GM12892 (cell line): ENCODE measurements around the gene MYO18A.

Experiments
- DNase-seq: peaks from one replicate; pipeline ENCODE4 v3.0.0; 2011; ENCODE audit not compliant: insufficient read length
- FAIRE-seq: peaks from 2 replicates; lab custom pipeline; 2011; peaks lifted over from hg19 to GRCh38; lab: Jason Lieb, UNC
- POLR2A ChIP-seq: IDR thresholded peaks from 2 replicates; pipeline ENCODE4 v1.6.1; 2011; ENCODE audit warnings: low read depth, low read length, control low read depth
- POLR2AphosphoS5 ChIP-seq: IDR thresholded peaks from 2 replicates; pipeline ENCODE4 v1.6.1; 2011; ENCODE audit warnings: low read depth, low read length, control low read depth
- TAF1 ChIP-seq: IDR thresholded peaks from 2 replicates; pipeline ENCODE4 v1.6.1; 2011; ENCODE audit warnings: low read depth, mild to moderate bottlenecking, control low read depth, low read length, borderline replicate concordance

The MYO18A gene

DNA sequence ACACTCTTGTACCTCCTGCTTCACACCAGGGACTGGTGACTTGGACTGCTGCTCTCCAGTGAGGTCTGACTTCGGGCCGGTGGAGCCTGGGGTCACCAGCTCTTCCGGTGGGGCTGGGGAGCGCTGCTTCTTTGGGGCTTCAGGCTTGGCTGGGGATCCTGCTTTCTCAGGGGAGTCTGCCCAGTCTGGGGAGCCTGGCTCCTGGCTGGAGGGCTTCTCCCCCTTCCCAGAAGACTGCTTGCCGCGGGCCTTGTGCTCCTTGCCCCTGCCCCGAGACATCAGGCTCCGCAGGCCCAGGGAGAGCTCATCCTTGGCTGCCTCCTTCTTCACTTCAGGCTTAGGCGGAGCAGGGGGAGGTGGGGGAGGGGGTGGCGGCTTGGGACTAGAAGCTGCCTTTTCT, 52.4 kb downstream of the MYO18A start:
- DNase-seq (no peak), FAIRE-seq (no peak)
- TF ChIP-seq TAF1 (no peak), POLR2A (no peak), POLR2AphosphoS5 (no peak)

DNA sequence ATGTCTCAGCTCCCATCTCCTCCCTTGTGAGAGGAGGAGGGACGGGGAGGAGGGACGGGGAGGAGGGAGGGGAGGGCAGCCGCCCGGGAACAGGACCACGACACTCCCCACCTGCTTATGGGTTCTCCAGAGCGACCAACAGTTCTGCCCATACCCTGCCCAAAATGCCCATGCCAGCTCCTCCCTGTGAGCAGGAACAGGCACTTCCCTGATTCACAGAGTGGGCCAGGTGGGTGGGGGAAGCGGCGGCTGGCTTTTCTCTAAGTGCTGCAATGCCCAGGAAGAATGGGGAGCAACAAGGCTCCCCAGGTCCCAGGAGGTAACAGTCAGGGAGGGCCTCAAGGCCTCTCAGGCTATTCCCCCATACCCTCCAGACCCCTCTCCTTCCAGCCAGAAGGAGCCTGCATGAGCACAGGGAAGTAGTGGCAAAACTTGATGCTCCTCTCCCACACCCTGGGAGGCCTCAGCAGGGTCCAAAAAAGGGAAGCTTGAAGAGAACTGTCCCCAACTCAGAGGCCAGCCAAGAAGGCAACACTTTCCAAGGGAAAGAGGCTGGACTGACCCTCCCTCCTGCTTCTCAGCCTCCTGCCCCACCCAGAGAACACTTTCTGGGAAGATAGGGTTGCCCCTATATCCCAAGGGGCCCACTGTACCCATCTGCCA, 53.8 kb downstream of the MYO18A start:
- FAIRE-seq: no peak
- no peak for TF ChIP-seq POLR2AphosphoS5
- no peak for TF ChIP-seq TAF1
- TF ChIP-seq POLR2A: no peak
- DNase-seq: no peak

DNA sequence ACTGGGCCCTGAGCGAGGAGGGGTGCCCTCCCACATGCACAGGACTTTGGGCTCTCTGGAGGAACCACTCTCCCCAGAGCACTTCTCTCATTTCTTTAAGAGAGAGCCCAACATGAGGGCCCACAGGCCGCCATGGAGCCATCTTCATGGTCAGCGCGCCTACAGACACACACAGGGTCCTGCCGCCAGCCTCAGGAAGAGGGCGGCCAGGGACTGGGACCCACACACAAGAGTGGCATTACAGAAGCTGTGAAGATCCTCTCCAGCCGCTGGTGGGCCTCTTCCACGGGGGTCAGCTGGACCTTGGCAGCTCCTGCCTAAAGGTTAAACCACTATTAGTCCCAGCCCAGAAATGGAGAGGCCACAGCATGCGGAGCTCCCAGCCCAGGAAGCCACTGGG, 54.5 kb downstream of the MYO18A start:
- FAIRE-seq (no peak), DNase-seq (no peak)
- TF ChIP-seq TAF1: no peak
- no peak for TF ChIP-seq POLR2A

DNA sequence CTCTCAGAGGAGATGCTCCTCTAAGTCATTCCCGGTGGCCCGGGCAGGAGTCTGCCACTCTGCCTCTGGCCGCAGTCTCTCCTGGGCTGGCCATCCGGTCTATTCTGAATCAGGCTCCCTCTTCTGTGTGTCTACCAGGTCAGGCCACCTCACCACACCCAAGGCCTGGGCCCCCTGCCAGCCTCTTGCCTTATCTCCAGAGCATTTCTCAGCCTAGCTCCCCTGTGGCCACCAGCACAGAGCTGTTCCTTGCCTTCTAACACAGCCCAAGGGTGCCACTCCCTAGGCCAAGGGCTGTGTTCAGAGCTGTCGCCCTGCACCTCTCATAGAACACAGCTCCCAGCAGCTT, 55.3 kb downstream of the MYO18A start:
- no peak for TF ChIP-seq POLR2AphosphoS5
- no peak for TF ChIP-seq TAF1
- no peak for TF ChIP-seq POLR2A
- FAIRE-seq (no peak), DNase-seq (no peak)

- FAIRE-seq: peak; percentile 67
Observed at GRCh38 chr17:29124135-29124924, 55.9 kb downstream of the MYO18A start.

DNA sequence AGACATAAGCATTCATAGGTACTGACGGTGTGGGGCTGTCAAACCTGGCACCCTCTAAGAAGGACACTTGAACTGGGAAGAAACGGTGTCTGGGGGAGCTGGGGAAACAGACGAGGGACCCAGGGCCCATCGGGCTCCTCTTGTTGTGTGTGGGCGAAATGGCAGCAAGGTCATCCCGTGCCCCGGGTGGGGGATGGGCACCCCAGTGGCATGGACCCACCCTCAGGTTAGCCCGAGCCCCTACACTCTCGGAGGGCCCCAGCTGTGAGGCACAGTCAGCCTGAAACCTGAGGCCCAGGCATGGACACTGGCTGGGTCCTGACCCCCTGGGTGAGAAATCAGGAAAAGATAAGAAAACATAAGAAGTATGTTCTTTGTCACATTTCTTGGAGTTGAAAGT, 57.1 kb downstream of the MYO18A start:
- DNase-seq (no peak), FAIRE-seq (no peak)
- no peak for TF ChIP-seq POLR2AphosphoS5

More at GRCh38 chr17:29124135-29124924, 55.9 kb downstream of the MYO18A start:
- TF ChIP-seq POLR2AphosphoS5 (no peak), TAF1 (no peak), POLR2A (no peak)
- DNase-seq: peak; percentile 60

GRCh38 chr17:29121442-29121841, 58.8 kb downstream of the MYO18A start:
- no peak for TF ChIP-seq TAF1
- no peak for TF ChIP-seq POLR2AphosphoS5
- no peak for TF ChIP-seq POLR2A
- DNase-seq (no peak), FAIRE-seq (no peak)

DNA sequence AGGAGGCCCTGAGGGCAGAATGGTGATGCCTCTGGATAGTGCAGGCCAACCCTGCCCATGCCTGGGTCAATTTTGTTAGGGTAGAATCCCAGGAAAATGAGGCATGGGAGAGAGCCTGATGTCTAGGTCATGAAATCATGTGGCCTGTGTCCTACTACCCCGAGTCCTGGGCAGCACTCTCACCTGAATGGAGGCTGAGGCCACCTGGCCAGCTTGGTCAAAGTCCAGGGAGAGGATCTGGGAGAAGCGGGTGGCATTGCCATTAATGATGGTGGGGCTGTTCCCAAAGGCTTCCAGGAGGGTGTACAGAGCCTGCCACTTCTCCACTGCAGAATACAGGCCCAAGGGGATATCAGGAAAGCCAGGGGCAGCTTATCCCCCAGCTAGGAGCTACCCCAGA, 59.8 kb downstream of the MYO18A start:
- TF ChIP-seq POLR2A: no peak
- no peak for TF ChIP-seq POLR2AphosphoS5
- no peak for TF ChIP-seq TAF1
- DNase-seq: no peak
- no peak for FAIRE-seq

DNA sequence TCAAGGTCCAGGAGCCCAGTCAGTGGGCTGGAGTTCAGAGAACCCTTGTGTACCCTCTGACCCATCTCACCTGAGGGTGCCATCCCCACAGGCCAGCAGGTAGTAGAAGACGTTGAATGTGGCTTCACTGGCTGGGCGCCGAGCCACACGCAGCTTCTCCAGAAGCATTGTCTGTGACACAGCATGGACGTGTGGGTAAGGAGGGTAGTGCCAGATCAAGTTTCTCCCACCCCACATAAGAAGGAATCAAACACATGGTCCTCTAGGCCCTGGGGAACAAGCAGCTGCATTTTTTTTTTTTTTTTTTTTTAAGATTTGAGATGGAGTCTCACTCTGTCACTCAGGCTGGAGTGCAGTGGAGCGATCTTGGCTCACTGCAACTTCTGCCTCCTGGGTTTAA, 60.9 kb downstream of the MYO18A start:
- DNase-seq: no peak
- FAIRE-seq: no peak

GRCh38 chr17:29116804-29117753, 63.1 kb downstream of the MYO18A start:
- FAIRE-seq: peak; percentile 86
- peak; percentile 71 for DNase-seq
- TF ChIP-seq POLR2A: no peak
- TF ChIP-seq POLR2AphosphoS5: no peak
- TF ChIP-seq TAF1: no peak

More for the DNA sequence above, 60.9 kb downstream of the MYO18A start:
- TF ChIP-seq POLR2A (no peak), POLR2AphosphoS5 (no peak), TAF1 (no peak)

DNA sequence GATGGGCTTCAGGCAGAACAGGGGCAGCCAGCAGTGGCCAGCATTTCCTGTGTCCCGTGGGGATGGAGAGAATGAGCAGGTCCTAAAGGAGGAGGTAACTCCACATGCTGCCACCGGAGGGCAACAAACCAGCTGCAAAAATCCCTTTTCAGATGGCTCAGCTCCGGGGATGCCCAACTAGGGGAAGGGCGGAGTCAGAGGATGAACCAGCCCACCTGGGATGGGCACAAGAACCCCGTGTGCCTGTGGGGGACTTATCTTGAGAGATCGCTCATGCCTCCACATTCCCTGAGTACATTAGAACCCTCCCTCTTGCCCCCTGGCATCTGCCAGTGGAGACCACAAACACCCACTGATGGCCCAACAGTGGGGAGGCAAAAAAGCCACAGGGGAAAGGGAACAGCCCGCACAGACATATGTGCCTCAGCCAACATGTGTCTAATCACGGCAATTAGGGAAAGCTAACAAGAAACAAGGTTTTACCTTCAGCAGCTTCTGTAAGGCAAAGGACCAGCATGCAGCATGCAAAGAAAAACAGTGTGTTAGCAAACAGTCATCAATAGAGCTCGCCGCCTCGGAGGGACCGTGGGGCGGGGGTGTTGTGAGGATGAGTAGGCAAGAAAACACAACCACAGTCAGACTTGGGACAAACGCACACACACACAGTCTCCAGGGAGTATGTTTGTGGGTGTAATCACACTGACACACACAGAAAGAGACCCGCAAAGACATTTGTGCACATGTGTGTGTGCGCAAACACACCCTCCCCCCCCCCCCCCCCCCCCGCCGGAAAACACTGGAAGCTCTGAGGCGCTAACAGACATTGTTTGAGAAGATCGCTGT, 64.0 kb downstream of the MYO18A start:
- no peak for TF ChIP-seq POLR2AphosphoS5
- TF ChIP-seq POLR2A: no peak
- TF ChIP-seq TAF1: no peak
- peak; percentile 46 for FAIRE-seq
- DNase-seq: no peak

GRCh38 chr17:29115435-29115834, 64.8 kb downstream of the MYO18A start:
- no peak for TF ChIP-seq TAF1
- no peak for TF ChIP-seq POLR2AphosphoS5
- no peak for TF ChIP-seq POLR2A
- FAIRE-seq (no peak), DNase-seq (no peak)
